ENCODE data around the gene TDRD6. TPM values are rescaled to one million over a fixed set of nuclear protein-coding genes. Genes with fewer than 3 reads are reported as not detected.

The TDRD6 gene
- total RNA-seq, 2 donors from 2014 or later = 0.09 to 0.20 TPM

DNA sequence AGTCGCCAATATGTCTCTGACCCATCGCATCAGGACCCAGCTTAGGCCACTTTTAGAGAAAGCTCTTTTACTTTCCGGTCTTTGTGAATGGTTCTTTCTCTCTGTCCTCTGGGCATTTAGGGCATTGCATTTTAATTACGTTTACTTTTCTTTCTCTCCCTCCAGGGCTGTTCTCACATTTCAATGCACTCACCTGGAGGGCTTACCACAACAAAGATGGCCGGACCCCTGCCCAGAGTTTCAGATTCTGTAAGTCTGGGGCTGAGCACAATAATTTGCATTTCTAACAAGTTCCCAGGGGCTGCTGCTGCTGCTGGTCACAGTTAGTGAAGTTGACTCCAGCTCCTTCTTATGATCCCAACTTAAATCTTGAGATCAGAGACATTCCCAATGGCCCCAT is 62.0 kb downstream of the TDRD6 start:
- Histone ChIP-seq H3K36me3 (ENCODE audit: control insufficient read depth, insufficient read depth, low read length) (no peaks in the 10 kb centered on the region), H3K4me3 (ENCODE audit: low read length) (no peak overlapping the region), H3K27me3 (ENCODE audit: control insufficient read depth, insufficient read depth, low read length, poor library complexity, severe bottlenecking) (peaks cover 12% of the 10 kb centered on the region), H3K27ac (ENCODE audit: low read depth, low read length) (no peak overlapping the region), H3K4me1 (ENCODE audit: control insufficient read depth, insufficient read depth, low read length) (no peaks in the 10 kb centered on the region), H3K9ac (ENCODE audit: extremely low read depth, low read length, poor library complexity, severe bottlenecking) (no peak overlapping the region), H3K9me3 (ENCODE audit: control insufficient read depth, low read length) (no peaks in the 10 kb centered on the region)
- TF ChIP-seq, protein P1, sequence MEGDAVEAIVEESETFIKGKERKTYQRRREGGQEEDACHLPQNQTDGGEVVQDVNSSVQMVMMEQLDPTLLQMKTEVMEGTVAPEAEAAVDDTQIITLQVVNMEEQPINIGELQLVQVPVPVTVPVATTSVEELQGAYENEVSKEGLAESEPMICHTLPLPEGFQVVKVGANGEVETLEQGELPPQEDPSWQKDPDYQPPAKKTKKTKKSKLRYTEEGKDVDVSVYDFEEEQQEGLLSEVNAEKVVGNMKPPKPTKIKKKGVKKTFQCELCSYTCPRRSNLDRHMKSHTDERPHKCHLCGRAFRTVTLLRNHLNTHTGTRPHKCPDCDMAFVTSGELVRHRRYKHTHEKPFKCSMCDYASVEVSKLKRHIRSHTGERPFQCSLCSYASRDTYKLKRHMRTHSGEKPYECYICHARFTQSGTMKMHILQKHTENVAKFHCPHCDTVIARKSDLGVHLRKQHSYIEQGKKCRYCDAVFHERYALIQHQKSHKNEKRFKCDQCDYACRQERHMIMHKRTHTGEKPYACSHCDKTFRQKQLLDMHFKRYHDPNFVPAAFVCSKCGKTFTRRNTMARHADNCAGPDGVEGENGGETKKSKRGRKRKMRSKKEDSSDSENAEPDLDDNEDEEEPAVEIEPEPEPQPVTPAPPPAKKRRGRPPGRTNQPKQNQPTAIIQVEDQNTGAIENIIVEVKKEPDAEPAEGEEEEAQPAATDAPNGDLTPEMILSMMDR (conservative IDR thresholded peaks at IDR 0.05) = no peak
- DNase-seq = peak; percentile 65
- WGBS, 2 experiments (ENCODE audit: insufficient coverage in 1 of 2, insufficient read length in 1 of 2) = 60 to 68% methylated on average over 5 of the region's 5 CpGs
- no peaks in the 10 kb centered on the region for H3K9me3 Mint-ChIP-seq
- H3K36me3 Mint-ChIP-seq (ENCODE audit: low read depth) = no peaks in the 10 kb centered on the region
- peaks cover 4% of the 10 kb centered on the region for H3K27me3 Mint-ChIP-seq (ENCODE audit: insufficient read depth)
- no peak overlapping the region for H3K4me3 Mint-ChIP-seq
- H3K27ac Mint-ChIP-seq = no peak overlapping the region
- H3K4me1 Mint-ChIP-seq = peaks cover 6% of the 10 kb centered on the region

DNA sequence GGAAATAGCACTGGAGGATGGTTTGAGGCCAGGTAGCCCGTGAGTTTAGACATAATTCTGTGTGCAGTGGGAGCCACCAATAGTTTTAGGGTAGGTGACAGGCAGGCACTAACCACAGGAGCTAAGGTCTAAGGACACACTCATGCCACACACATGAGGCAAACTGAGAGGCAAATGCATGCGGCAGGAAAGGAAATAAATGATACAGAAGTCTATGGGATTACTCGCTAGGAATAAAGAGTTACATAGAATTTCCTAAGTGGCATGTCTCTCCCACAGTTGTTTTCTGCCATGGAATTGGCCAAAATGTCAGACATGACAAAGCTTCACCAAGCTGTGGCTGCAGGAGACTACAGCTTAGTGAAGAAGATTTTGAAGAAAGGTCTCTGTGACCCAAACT is 64.0 kb downstream of the TDRD6 start:
- 89 to 93% methylated on average over 3 of the region's 3 CpGs for WGBS, 2 experiments (ENCODE audit: insufficient coverage in 1 of 2, insufficient read length in 1 of 2)
- Mint-ChIP-seq H3K27me3 (ENCODE audit: insufficient read depth) (no peaks in the 10 kb centered on the region), H3K4me3 (no peak overlapping the region), H3K4me1 (peaks cover 6% of the 10 kb centered on the region), H3K27ac (no peak overlapping the region), H3K36me3 (ENCODE audit: low read depth) (no peaks in the 10 kb centered on the region), H3K9me3 (no peaks in the 10 kb centered on the region)
- Histone ChIP-seq H3K4me3 (ENCODE audit: low read length) (no peak overlapping the region), H3K9ac (ENCODE audit: extremely low read depth, low read length, poor library complexity, severe bottlenecking) (no peak overlapping the region), H3K36me3 (ENCODE audit: control insufficient read depth, insufficient read depth, low read length) (no peaks in the 10 kb centered on the region), H3K4me1 (ENCODE audit: control insufficient read depth, insufficient read depth, low read length) (no peaks in the 10 kb centered on the region), H3K27ac (ENCODE audit: low read depth, low read length) (no peak overlapping the region), H3K27me3 (ENCODE audit: control insufficient read depth, insufficient read depth, low read length, poor library complexity, severe bottlenecking) (no peaks in the 10 kb centered on the region), H3K9me3 (ENCODE audit: control insufficient read depth, low read length) (no peaks in the 10 kb centered on the region)
- DNase-seq = no peak
- TF ChIP-seq, protein P1 (conservative IDR thresholded peaks at IDR 0.05) = no peak

Other genes with a start within 250 kb of the TDRD6 start
- 10 to 100 TPM; 15.7 to 16.7 TPM for gene RCAN2, start 196.4 kb upstream of the TDRD6 start, total RNA-seq
- gene CYP39A1, start 35.1 kb upstream of the TDRD6 start, total RNA-seq = 1 to 10 TPM; 1.8 to 3.8 TPM
- 10 to 100 TPM; 12.8 to 18.1 TPM for gene SLC25A27, start 34.9 kb upstream of the TDRD6 start, total RNA-seq
- 1 to 10 TPM; 1.1 to 3.2 TPM for gene PLA2G7, start 47.5 kb downstream of the TDRD6 start, total RNA-seq
- not detected for gene ANKRD66, start 59.0 kb downstream of the TDRD6 start, total RNA-seq
- not detected for gene MEP1A, start 105.5 kb downstream of the TDRD6 start, total RNA-seq
- gene ADGRF5, start 234.1 kb downstream of the TDRD6 start, total RNA-seq = not detected